Bronchial epithelial cell (primary cell): ENCODE measurements around the gene MT1H. TPM values are rescaled to one million over a fixed set of nuclear protein-coding genes. Genes with fewer than 3 reads are reported as not detected.
"Not testable (repeated sequence)": the region's sequence is repeated elsewhere in the genome, so short reads cannot be mapped to it uniquely, and the experiment has no call there.

Source experiments
- DNase-seq: peaks from one replicate; pipeline ENCODE4 v3.0.0-alpha.2; 2010; ENCODE audit warnings: low read depth
- FAIRE-seq: peaks from 2 replicates; lab custom pipeline; 2011; peaks lifted over from hg19 to GRCh38; lab: Jason Lieb, UNC
- H3K27me3 ChIP-seq: 2 replicates; pipeline ENCODE4 v1.5.1; 2011; ENCODE audit warnings: low read length; ENCODE audit not compliant: control insufficient read depth, insufficient read depth
- H3K36me3 ChIP-seq: 2 replicates; pipeline ENCODE4 v1.5.1; 2011; ENCODE audit warnings: low read length; ENCODE audit not compliant: control insufficient read depth, insufficient read depth
- H3K4me3 ChIP-seq: 2 replicates; pipeline ENCODE4 v1.5.1; 2011; ENCODE audit warnings: mild to moderate bottlenecking, low read depth, low read length, control low read depth
- total RNA-seq: library from RNA; depleted of rRNA; stranded (reverse); fragments of >200 nt; gene quantifications from 2 replicates; pipeline ENCODE4 v1.2.1, GENCODE V29; 2014
- TF ChIP-seq, protein P1 (sequence below): IDR thresholded peaks from 2 replicates; pipeline ENCODE4 v1.5.1; 2011; ENCODE audit warnings: mild to moderate bottlenecking, moderate library complexity, low read length, control low read depth, inconsistent platforms; ENCODE audit not compliant: insufficient read depth, severe bottlenecking

Gene MT1H
- total RNA-seq, 1 donor from 2014 or later = not detected

DNA sequence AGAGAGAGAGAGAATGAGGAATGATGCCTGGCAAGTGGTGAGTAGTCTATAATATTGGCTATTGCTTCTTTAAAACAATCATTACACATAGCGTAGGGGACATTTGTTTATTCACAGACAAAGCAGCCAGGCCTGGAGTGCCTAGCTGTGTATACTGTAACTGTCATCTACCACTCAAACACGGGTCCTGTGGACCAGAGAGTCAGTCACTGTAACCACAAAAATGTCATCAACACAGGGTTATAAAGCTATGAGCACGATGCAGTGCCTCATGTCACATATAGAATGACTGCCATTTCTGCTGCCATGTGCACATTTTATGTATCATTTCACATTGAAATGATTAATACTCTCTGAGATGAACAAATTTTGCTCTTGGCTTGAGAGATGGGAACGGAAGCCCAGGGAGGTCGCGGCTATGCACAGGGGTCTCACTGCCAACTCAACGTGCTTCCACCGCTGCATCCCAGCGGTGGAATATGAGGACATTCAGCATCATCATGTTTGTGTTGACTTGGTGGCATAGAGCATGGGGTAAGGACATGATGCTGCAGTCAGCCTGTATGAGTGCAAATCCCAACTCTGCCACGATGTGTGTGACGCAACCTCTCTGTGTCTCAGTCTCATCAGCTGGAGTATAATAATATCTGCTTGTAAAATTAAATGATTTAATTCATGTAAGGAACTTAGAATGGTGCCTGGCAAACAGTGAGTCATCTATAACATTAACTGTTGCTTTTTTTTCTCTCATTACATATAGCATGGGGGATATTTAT is 3.3 kb downstream of the MT1H start:
- FAIRE-seq (no peak), DNase-seq (peak; percentile 27)
- Histone ChIP-seq H3K36me3 (no peaks in the 10 kb centered on the region), H3K27me3 (peaks cover 19% of the 10 kb centered on the region), H3K4me3 (no peak overlapping the region)
- TF ChIP-seq, protein P1, sequence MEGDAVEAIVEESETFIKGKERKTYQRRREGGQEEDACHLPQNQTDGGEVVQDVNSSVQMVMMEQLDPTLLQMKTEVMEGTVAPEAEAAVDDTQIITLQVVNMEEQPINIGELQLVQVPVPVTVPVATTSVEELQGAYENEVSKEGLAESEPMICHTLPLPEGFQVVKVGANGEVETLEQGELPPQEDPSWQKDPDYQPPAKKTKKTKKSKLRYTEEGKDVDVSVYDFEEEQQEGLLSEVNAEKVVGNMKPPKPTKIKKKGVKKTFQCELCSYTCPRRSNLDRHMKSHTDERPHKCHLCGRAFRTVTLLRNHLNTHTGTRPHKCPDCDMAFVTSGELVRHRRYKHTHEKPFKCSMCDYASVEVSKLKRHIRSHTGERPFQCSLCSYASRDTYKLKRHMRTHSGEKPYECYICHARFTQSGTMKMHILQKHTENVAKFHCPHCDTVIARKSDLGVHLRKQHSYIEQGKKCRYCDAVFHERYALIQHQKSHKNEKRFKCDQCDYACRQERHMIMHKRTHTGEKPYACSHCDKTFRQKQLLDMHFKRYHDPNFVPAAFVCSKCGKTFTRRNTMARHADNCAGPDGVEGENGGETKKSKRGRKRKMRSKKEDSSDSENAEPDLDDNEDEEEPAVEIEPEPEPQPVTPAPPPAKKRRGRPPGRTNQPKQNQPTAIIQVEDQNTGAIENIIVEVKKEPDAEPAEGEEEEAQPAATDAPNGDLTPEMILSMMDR = no peak

DNA sequence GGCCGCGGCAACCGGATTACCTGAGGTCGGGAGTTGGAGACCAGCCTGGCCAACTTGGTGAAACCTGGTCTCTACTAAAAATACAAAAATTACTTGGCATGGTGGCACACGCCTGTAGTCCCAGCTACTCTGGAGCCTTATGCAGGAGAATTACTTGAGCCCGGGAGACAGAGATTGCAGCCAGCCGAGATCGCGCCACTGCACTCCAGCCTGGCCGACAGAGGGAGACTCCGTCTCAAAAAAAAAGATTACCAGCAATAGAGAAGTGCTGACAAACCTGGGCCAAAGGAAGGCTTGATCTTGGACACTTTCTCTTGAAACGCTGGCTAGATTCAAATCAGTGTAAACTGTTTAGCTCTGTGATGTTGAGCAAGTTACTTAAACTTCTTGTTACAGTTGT is 4.3 kb downstream of the MT1H start:
- TF ChIP-seq, protein P1 = peak; percentile 75
- no peak overlapping the region for H3K4me3 ChIP-seq
- no peaks in the 10 kb centered on the region for H3K36me3 ChIP-seq
- H3K27me3 ChIP-seq = peaks cover 11% of the 10 kb centered on the region
- DNase-seq = peak; percentile 35
- FAIRE-seq = no peak

DNA sequence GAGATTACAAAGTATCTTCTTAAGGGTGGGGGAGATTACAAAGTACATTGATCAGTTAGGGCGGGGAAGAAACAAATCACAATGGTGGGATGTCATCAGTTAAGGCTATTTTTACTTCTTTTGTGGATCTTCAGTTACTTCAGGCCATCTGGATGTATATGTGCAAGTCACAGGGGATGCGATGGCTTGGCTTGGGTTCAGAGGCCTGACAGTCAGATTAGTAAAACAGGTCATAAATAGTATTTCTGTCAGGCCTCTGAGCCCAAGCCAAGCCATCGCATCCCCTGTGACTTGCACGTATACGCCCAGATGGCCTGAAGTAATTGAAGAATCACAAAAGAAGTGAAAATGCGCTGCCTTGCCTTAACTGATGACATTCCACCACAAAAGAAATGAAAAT is 5.0 kb downstream of the MT1H start:
- not testable (repeated sequence) for H3K4me3 ChIP-seq, H3K36me3 ChIP-seq, DNase-seq, FAIRE-seq, H3K27me3 ChIP-seq

DNA sequence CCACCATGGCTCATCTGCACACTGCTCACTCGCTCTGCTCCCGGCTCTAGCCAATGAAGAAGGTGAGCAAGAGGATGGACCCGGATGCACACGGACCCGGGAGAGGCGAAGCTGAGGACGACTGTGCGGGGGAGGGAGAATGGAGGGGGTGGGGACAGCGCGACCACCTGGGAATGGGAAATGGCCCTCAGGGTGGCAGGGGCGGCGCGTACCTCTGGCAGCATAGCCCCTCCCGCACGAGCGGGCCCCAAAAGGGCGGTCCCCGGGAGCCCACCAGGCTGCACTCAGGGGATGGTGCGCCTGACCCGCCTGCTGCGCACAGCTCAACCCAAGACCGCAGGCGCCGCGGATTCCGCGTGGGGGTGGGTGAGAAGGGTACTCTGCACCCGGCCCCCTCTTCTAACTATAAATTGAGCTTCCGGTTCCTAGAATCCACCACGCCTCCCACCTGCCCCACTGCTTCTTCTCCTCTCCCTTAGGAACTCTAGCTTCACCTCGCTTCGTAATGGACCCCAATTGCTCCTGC is 6.1 kb downstream of the MT1H start:
- FAIRE-seq (no peak), DNase-seq (no peak)
- TF ChIP-seq, protein P1 = no peak
- no peak overlapping the region for H3K4me3 ChIP-seq
- no peaks in the 10 kb centered on the region for H3K36me3 ChIP-seq
- H3K27me3 ChIP-seq = no peaks in the 10 kb centered on the region

DNA sequence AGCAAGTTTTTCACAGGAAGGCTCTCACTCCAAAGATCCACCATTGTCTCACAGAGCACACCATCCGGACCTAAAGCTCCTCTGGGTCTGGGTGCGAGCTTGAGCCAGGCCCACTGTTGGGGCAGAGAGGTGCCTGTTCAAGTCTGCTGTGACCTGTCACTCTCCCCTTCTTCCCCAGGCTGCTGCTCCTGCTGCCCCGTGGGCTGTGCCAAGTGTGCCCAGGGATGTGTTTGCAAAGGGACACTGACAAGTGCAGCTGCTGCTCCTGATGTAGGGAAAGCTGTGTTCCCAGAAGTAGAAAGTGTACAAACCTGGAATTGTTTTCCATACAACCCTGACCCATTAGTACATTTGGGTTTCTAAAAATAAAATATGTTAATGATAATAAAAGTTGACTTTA is 7.9 kb downstream of the MT1H start:
- TF ChIP-seq, protein P1 = no peak
- Histone ChIP-seq H3K36me3 (peaks cover 2% of the 10 kb centered on the region), H3K4me3 (no peak overlapping the region), H3K27me3 (no peaks in the 10 kb centered on the region)
- FAIRE-seq = no peak
- DNase-seq = no peak

DNA sequence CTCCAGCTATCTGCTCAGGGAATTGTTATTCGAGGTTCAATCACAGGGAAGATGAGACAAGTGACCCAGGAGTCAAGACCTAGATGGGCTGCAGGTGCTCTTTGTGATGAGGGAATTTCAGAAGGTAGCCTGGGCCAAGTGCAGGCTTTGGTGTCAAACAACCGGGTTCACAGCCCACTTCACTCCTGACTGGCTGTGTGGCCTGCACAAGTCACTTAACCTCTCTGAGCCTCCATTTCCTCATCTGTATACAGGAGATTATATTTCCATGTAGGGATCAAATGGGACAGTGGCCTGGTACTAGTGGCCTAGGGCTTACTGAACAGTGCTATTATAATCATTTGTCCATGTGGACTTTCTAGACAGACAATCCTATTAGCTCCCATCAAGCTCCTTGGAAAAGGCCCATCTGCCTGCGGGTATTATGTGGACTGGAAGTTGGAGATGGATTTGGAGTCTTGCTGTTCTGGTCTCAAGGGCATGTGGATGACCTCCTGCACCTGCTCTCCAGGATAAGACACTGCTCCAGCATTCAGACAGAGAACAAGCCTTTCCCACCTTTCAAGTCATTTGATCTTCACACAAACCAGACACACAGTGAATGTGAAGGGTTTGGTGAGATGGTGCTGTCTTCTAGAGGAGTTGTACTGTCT is 9.6 kb downstream of the MT1H start:
- DNase-seq (no peak), FAIRE-seq (no peak)
- H3K4me3 ChIP-seq = no peak overlapping the region
- TF ChIP-seq, protein P1 = no peak
- H3K36me3 ChIP-seq = peaks cover 8% of the 10 kb centered on the region
- no peaks in the 10 kb centered on the region for H3K27me3 ChIP-seq
